Measurements from ENCODE around the gene EHD1.
"Not testable (repeated sequence)": the region's sequence is repeated elsewhere in the genome, so short reads cannot be mapped to it uniquely, and the experiment has no call there.

Gene EHD1

DNA sequence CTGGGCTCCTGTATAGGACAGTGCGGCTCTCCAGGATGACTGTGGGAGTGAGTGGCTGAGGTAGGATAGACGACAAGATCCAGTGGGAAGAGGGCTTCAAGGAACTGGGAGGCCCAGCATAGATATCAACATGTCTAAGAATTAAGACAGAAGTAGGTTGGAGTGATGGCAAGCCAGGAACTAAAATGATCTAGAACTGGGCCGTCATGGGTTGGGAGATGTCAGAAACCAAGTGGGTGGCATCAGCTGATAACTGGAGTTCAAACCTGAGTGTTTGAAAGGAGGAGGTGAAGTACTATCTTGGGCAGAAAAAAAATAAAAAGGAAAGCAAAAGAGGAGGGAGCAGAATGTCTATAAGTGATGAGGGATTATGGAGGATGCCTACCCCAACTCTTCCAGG is 60.9 kb downstream of the EHD1 start:
- DNase-seq = no peak

GRCh38 chr11:64815433-64815832 is 63.0 kb downstream of the EHD1 start:
- not testable (repeated sequence) for DNase-seq

DNA sequence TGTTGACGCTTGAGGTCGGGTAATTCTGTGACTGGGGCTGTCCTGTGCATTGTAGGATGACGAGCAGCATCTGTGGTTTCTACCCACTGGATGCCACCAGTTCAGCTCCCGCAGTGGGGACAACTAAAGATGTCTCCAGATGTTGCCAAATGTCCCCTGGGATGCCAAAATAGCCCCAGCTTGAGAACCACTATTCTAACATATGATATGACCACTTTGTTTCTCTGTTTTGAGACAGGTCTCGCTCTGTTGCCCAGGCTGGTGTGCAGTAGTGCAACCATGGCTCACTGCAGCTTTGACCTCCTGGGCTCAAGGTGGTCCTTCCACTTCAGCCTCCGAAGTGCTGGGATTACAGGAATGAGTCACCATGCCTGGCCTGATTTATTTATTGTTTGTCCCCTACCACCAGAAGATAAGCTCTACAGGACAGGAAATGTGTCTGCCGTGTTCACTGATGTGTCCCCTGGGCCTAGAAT is 63.7 kb downstream of the EHD1 start:
- no peak for DNase-seq

DNA sequence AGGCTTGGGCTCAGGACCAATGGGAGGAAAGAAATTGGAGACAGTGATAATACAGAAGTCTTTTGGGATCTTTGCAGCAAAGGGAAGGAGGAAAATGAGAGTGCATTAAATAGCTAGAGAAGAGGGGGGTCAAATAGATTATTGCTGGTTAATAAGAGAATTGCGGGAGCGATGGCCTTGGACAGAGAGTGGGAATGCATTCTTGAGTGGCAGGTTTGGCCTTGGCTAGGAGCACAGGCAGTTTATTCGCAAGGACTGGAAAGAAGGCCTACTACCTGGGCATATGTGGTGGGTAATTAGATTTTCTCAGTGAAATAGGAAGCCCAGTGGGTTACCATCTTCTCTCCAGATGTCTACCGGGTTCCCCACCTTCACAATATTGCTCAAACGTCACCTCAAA is 64.6 kb downstream of the EHD1 start:
- no peak for DNase-seq

GRCh38 chr11:64810891-64811272 is 67.5 kb downstream of the EHD1 start:
- no peak for DNase-seq

DNA sequence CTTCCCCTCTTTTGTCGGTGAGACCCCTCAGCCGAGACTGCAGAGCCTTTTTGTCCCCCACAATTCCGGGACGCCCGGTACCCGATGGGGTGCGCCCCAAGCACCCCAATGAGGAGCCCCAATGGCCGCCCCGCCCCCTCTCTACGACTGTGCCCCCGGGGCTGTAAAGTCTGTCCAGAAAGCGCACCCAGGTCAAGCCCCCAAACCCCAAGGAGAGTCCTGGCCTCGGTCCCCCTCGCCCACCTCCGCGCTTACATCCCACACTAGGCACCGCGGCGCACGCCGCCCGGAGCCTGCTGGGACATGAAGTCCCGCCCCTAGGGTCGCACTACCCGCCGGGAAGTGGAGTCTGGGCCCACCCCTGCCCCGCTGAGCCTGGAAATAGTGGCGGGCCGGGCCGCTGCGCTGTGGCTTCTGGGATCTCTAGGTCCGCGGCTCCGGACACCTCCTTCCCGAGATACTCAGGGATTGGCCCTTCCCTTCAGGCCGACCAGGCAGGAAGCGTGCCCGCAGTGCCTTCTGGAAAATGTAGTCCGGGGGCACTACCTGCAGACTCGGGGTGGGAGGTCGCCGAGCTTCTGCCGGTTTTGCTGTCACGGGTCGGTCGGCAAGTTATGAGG is 68.0 kb downstream of the EHD1 start, which contains the start of gene MEN1:
Gene MEN1 (minus strand): TSS at position 281 of the 620 bp plus-strand sequence. CDS start 442 bp downstream, outside the sequence.
- peak; percentile 88 for DNase-seq

GRCh38 chr11:64809781-64810241 is 68.6 kb downstream of the EHD1 start:
- DNase-seq = no peak

DNA sequence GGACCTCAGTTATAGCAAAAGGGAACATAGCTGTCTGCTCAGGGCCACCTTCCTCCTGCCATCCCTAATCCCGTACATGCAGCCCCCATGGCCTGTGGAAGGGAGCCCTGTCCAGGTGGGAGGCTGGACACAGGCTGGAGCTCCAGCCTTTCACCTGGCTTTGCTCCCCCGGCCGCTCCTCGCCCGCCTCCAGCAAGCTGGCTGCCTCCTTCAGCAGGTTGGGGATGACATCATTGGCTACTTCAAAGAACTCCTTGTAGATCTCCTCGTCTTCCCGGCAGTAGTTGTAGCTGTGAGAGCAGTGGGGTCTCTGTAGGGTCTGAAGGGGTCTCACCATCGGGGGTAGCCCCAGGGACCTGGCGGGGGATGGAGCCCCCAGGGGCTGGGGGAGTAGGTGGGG is 72.9 kb downstream of the EHD1 start:
- no peak for DNase-seq

- no peak for DNase-seq
Observed at GRCh38 chr11:64804346-64805210, 73.8 kb downstream of the EHD1 start.

- no peak for DNase-seq
Observed at GRCh38 chr11:64803846-64804345, 74.5 kb downstream of the EHD1 start.

- peak; percentile 12 for DNase-seq
Observed at GRCh38 chr11:64803158-64803845, 75.1 kb downstream of the EHD1 start, which contains the start of gene MAP4K2. TSS of gene MAP4K2 (minus strand) at chr11:64803214. CDS start at chr11:64803149, 65 bp downstream.

GRCh38 chr11:64802370-64803157 is 75.9 kb downstream of the EHD1 start:
- DNase-seq = no peak

Data from NCI-H1436 treated with DMSO at 0.1 percent for 48 hours (cell line).